Transverse colon (tissue), 4 donors: ENCODE measurements around the gene TMCC3. TPM values are rescaled to one million over a fixed set of nuclear protein-coding genes. Genes with fewer than 3 reads are reported as not detected.

Source experiments
- DNase-seq: peaks from one replicate; pipeline ENCODE4 v3.0.0-alpha.2; 2019
- H3K27ac ChIP-seq, 4 donors: fragments of 200-600 bp; sonication (generic); 2 replicates each; pipeline ENCODE4 v1.5.1; 2016 to 2018; ENCODE audit warnings: inconsistent platforms in 4 of 4
- H3K27me3 ChIP-seq: fragments of 200-600 bp; sonication (generic); 2 replicates; pipeline ENCODE4 v1.5.1; 2017; ENCODE audit warnings: inconsistent platforms
- H3K36me3 ChIP-seq, 4 donors: fragments of 200-600 bp; sonication (generic); 2 replicates each; pipeline ENCODE4 v1.5.1; 2017 to 2019; ENCODE audit warnings: inconsistent platforms in 4 of 4
- H3K4me1 ChIP-seq, 4 donors: fragments of 200-600 bp; sonication (generic); 2 replicates each; pipeline ENCODE4 v1.5.1; 2017 to 2020; ENCODE audit warnings: inconsistent platforms in 4 of 4
- H3K4me3 ChIP-seq, 4 donors: fragments of 200-600 bp; sonication (generic); 1 replicate in 1 of 4; 2 replicates in 3 of 4; pipeline versions ENCODE4 v1.5.1 to v1.6.1; 2017 to 2019; ENCODE audit warnings: inconsistent platforms in 4 of 4
- H3K9me3 ChIP-seq, 2 donors: fragments of 200-600 bp; sonication (generic); 2 replicates each; pipeline ENCODE4 v1.5.1; 2017 to 2019; ENCODE audit warnings: inconsistent platforms in 2 of 2
- EP300 ChIP-seq: sonication (generic); formaldehyde crosslinking; IDR thresholded peaks from one replicate; pipeline ENCODE4 v1.6.1; 2017; ENCODE audit warnings: antibody characterized with exemption, low read depth
- POLR2A ChIP-seq: fragments of 450-650 bp; IDR thresholded peaks from one replicate; pipeline ENCODE4 v1.6.1; 2016; ENCODE audit warnings: antibody characterized with exemption, mild to moderate bottlenecking, moderate library complexity
- POLR2AphosphoS5 ChIP-seq, 3 donors: sonication (generic); formaldehyde crosslinking; IDR thresholded peaks; one replicate each; pipeline ENCODE4 v1.6.1; 2016; ENCODE audit warnings: antibody characterized with exemption in 3 of 3
- WGBS, 2 donors: methylation state at CpG; one replicate each; pipeline ENCODE4 v1.1.5; 2018; ENCODE audit warnings: low coverage in 1 of 2; 5-methylcytosine and 5-hydroxymethylcytosine counted together
- in situ Hi-C, 4 donors: fragments of 200-750 bp; cut with MboI; loops; one replicate each; pipeline versions ENCODE4 v1.15.0 to v1.15.1; 2017; ENCODE audit warnings: low sequenced_read_pairs in 3 of 4, low pct_ligation_motif_present in 1 of 4, low pct_unique_long_range_greater_than_20kb in 1 of 4
- intact Hi-C: fragments of 100-400 bp; cut with DNase I; formaldehyde crosslinking; loops from one replicate; pipeline ENCODE4 v1.15.1; 2023; ENCODE audit warnings: low total_unique reads
- total RNA-seq, 4 donors: library from RNA; depleted of rRNA; stranded (reverse); fragments of >200 nt; gene quantifications; one replicate each; pipeline ENCODE4 v1.1.0, GENCODE V29; 2016
- TF ChIP-seq, protein P1 (sequence below), 5 experiments: fragments of 200-600 bp in 3 of 5; fragments of 450-650 bp in 2 of 5; sonication (generic) in 3 of 5; IDR thresholded peaks; 1 replicate in 2 of 5; 2 replicates in 3 of 5; pipeline ENCODE4 v1.5.1; 2016 to 2017; ENCODE audit warnings: antibody characterized with exemption in 5 of 5, inconsistent platforms in 3 of 5, mild to moderate bottlenecking in 2 of 5, moderate library complexity in 1 of 5

TMCC3 gene
- total RNA-seq, 4 donors from 2014 or later, result 6.4 to 79.3 (median 65.9) TPM

DNA sequence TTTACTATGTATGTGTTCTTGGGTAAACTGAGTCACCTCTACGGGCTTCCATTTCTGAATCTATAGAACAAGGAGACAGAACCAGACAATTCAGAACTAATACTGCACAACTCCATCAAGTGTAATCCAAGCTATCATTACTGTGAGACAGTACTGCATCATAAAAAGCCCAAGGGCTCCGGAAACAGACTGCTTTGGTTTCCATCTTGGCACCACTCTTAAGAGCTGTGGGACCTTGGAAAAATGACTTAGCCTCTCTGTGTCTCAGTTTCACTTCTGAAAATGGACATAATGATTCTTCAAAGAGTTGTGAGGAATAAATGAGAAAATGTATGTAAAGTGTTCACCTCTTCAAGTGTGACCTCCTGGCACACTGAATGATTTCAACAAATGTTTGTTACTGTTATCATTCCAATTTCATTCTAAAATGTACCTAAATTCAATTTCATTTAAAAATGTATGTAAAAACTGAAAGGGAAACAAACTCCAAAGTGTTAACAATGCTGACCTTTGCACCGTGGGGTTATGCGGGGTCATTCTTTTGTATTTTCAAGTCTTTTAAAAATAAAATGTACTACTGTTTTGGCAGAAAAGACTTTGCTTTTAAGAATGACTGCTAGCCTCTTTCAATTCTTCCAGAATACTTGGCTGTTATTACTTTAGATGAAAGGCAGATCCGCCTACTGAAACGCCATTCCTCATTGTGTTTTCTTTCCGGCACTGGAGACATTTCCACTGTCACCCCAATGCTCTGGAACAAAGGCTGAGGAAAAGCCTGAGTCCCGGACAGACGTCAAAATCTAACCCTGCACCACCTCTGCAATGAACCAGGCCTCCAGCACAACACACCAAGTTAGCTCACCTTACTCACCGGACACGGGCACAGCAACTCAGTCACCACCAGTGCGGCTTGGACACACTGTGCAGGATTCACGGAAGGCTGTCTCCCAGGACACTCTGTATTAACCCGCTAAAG is 62.8 kb downstream of the TMCC3 start:
- H3K4me3 ChIP-seq, result no peak overlapping the region
- TF ChIP-seq POLR2A (no peak), EP300 (no peak), POLR2AphosphoS5 (IDR thresholded peaks at IDR 0.05) (no peak)
- TF ChIP-seq, protein P1, sequence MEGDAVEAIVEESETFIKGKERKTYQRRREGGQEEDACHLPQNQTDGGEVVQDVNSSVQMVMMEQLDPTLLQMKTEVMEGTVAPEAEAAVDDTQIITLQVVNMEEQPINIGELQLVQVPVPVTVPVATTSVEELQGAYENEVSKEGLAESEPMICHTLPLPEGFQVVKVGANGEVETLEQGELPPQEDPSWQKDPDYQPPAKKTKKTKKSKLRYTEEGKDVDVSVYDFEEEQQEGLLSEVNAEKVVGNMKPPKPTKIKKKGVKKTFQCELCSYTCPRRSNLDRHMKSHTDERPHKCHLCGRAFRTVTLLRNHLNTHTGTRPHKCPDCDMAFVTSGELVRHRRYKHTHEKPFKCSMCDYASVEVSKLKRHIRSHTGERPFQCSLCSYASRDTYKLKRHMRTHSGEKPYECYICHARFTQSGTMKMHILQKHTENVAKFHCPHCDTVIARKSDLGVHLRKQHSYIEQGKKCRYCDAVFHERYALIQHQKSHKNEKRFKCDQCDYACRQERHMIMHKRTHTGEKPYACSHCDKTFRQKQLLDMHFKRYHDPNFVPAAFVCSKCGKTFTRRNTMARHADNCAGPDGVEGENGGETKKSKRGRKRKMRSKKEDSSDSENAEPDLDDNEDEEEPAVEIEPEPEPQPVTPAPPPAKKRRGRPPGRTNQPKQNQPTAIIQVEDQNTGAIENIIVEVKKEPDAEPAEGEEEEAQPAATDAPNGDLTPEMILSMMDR (IDR thresholded peaks at IDR 0.05), result no peak
- WGBS, 2 donors, result 42 to 69% methylated on average over 9 to 14 of the region's 14 CpGs
- no peak for DNase-seq
- intact Hi-C loops, result no loop called here
- peaks cover 25 to 61% (median 51%) of the 10 kb centered on the region in 4 donors for H3K4me1 ChIP-seq
- H3K36me3 ChIP-seq, result no peaks in the 10 kb centered on the region
- H3K9me3 ChIP-seq, result no peaks in the 10 kb centered on the region
- H3K27me3 ChIP-seq, result no peaks in the 10 kb centered on the region
- H3K27ac ChIP-seq, result peak overlapping the region; percentile 80 to 84 (median 81)
- in situ Hi-C loops, result no loop called here

DNA sequence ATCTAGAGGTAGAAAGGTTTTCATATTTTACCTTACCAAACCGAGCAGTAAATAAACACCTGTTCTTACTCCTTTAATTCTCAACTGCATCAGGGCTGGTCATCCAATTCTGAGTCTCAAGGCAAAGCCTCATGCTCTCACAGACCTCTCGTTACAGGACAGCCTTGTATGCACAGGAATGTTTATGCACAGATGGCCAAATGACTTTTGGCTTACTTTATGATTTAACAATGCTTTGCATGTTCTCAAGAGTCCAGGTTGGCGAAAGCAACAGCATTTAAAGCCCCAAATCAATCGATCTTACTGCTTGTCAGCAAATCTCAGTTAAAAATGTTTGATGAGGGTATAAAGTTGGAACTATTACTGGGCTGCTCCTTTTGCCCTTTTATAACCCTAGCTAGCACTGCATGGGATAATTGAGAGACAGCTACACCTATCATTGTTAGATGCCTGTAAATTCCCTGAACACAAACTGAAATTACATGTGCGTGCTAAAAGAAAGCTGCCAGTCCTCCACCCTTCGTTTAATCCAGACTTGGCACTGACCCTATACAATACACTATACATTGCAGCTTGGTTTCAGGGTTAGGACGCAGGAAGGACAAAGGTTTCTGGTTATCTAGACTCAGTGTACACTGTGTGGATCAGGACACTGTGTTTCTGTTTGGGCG is 63.6 kb downstream of the TMCC3 start:
- Histone ChIP-seq H3K4me3 (peak overlapping the region in 1 of 4 donors; percentile 6), H3K27ac (peak overlapping the region; percentile 80 to 84 (median 81)), H3K9me3 (no peaks in the 10 kb centered on the region), H3K36me3 (peaks cover 0 to 2% (median 0%) of the 10 kb centered on the region in 4 donors), H3K27me3 (no peaks in the 10 kb centered on the region), H3K4me1 (peaks cover 22 to 54% (median 47%) of the 10 kb centered on the region in 4 donors)
- TF ChIP-seq POLR2AphosphoS5 (IDR thresholded peaks at IDR 0.05), result peak in 2 of 3 donors; percentile 17 to 80
- TF ChIP-seq, protein P1 (IDR thresholded peaks at IDR 0.05), result no peak
- DNase-seq, result peak; percentile 47
- WGBS, 2 donors, result 44 to 66% methylated on average over 3 to 8 of the region's 8 CpGs
- in situ Hi-C loops, result no loop called here
- intact Hi-C loops, result no loop called here

DNA sequence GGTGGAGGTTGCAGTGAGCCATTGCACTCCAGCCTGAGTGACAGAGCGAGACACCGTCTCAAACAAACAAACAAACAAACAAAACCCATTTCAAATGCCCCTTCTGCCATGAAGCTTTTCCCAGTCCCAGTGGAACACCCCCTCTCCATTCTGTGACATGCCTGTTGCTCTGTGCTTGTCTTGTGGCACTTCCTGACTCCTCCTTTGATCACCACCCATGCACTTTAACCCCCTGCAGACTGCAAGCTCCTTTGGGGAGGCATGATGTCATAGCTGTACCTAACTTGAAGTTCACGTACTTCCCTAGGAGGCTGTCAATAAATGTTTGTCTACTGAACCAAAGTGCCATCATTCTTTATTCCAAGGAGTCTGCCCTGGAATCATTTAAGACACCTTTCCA is 64.7 kb downstream of the TMCC3 start:
- TF ChIP-seq EP300, result no peak
- peak; percentile 38 for TF ChIP-seq POLR2A
- TF ChIP-seq POLR2AphosphoS5 (IDR thresholded peaks at IDR 0.05), result peak in 2 of 3 donors; percentile 25 to 84
- 44% methylated on average over 3 of the region's 3 CpGs; no CpG with 5 or more reads in 1 of the 2 donors for WGBS, 2 donors
- peak; percentile 74 for DNase-seq
- H3K4me1 ChIP-seq, result peaks cover 19 to 45% (median 39%) of the 10 kb centered on the region in 4 donors
- peaks cover 0 to 6% (median 0%) of the 10 kb centered on the region in 4 donors for H3K36me3 ChIP-seq
- peak overlapping the region; percentile 80 to 84 (median 81) for H3K27ac ChIP-seq
- no peaks in the 10 kb centered on the region for H3K9me3 ChIP-seq
- no peaks in the 10 kb centered on the region for H3K27me3 ChIP-seq
- intact Hi-C loops, result no loop called here
- no peak overlapping the region for H3K4me3 ChIP-seq
- in situ Hi-C loops, result no loop called here

DNA sequence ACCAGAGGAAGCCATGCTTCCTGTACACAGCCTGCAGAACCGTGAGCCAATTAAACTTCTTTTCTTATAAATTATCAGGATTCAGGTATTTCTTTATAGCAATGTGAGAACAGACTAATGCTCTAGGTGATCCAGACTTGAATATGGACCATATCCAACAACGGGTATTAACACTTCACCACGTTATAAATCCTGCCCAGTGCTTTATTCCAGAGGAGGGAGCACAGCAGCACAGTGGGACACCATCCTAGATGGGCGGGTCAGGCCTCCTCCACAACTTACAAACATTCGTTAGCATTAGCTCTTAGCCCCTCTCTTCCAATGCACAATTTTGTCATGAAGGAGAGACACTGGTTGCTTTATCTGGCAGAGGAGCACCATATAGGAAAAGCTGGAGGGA is 66.0 kb downstream of the TMCC3 start:
- DNase-seq, result no peak
- Histone ChIP-seq H3K4me3 (no peak overlapping the region), H3K27ac (no peak overlapping the region), H3K27me3 (no peaks in the 10 kb centered on the region), H3K9me3 (no peaks in the 10 kb centered on the region), H3K36me3 (peaks cover 0 to 9% (median 0%) of the 10 kb centered on the region in 4 donors), H3K4me1 (peaks cover 15 to 38% (median 34%) of the 10 kb centered on the region in 4 donors)
- WGBS, 2 donors, result 50 to 89% methylated on average over 1 to 5 of the region's 5 CpGs
- TF ChIP-seq POLR2A (no peak), EP300 (no peak), POLR2AphosphoS5 (IDR thresholded peaks at IDR 0.05) (no peak)
- TF ChIP-seq, protein P1 (IDR thresholded peaks at IDR 0.05), result no peak
- intact Hi-C loops, result no loop called here
- in situ Hi-C loops, result no loop called here
